DLD1 (cell line): Measurements from ENCODE around the gene OXCT1.
"Not testable (repeated sequence)": the region's sequence is repeated elsewhere in the genome, so short reads cannot be mapped to it uniquely, and the experiment has no call there.

Experiments used
- in situ Hi-C: cut with HindIII; loops from 2 replicates; pipeline ENCODE4 v1.10.0; 2017; ENCODE audit warnings: low sequenced_read_pairs

Gene OXCT1

GRCh38 chr5:41778410-41778809 lies 91.8 kb downstream of the OXCT1 start:
- in situ Hi-C loops: no loop called here

GRCh38 chr5:41776435-41776834 lies 93.8 kb downstream of the OXCT1 start:
- in situ Hi-C loops: no loop called here

- in situ Hi-C loops: no loop called here
These were observed 96.4 kb downstream of the OXCT1 start for GRCh38 chr5:41773799-41774198.

GRCh38 chr5:41772785-41773442 lies 97.3 kb downstream of the OXCT1 start:
- in situ Hi-C loops: no loop called here

GRCh38 chr5:41772056-41772455 lies 98.2 kb downstream of the OXCT1 start:
- in situ Hi-C loops: no loop called here

- in situ Hi-C loops: no loop called here
These were observed 99.4 kb downstream of the OXCT1 start for GRCh38 chr5:41770799-41771198.

GRCh38 chr5:41768692-41769091 lies 101.5 kb downstream of the OXCT1 start:
- in situ Hi-C loops: no loop called here

- in situ Hi-C loops: no loop called here
These were observed 105.6 kb downstream of the OXCT1 start for GRCh38 chr5:41764650-41765049.

GRCh38 chr5:41763574-41763973 lies 106.7 kb downstream of the OXCT1 start:
- in situ Hi-C loops: no loop called here

GRCh38 chr5:41763081-41763480 lies 107.1 kb downstream of the OXCT1 start:
- in situ Hi-C loops: no loop called here

GRCh38 chr5:41762426-41762825 lies 107.8 kb downstream of the OXCT1 start:
- in situ Hi-C loops: no loop called here

- in situ Hi-C loops: no loop called here
These were observed 108.6 kb downstream of the OXCT1 start for GRCh38 chr5:41761663-41762062.

GRCh38 chr5:41755705-41756104 lies 114.5 kb downstream of the OXCT1 start:
- in situ Hi-C loops: no loop called here

GRCh38 chr5:41754857-41755256 lies 115.4 kb downstream of the OXCT1 start:
- in situ Hi-C loops: no loop called here

- in situ Hi-C loops: no loop called here
These were observed 118.4 kb downstream of the OXCT1 start for GRCh38 chr5:41751867-41752266.

- in situ Hi-C loops: no loop called here
These were observed 121.6 kb downstream of the OXCT1 start for GRCh38 chr5:41748631-41749030.

GRCh38 chr5:41747708-41748107 lies 122.5 kb downstream of the OXCT1 start:
- in situ Hi-C loops: no loop called here

- in situ Hi-C loops: no loop called here
These were observed 122.9 kb downstream of the OXCT1 start for GRCh38 chr5:41747301-41747700.

- in situ Hi-C loops: not testable (repeated sequence)
These were observed 127.6 kb downstream of the OXCT1 start for GRCh38 chr5:41742608-41743007.

GRCh38 chr5:41738710-41739354 lies 131.4 kb downstream of the OXCT1 start:
- in situ Hi-C loops: no loop called here

- in situ Hi-C loops: no loop called here
These were observed 133.6 kb downstream of the OXCT1 start for GRCh38 chr5:41736641-41737040.

GRCh38 chr5:41735213-41735612 lies 135.0 kb downstream of the OXCT1 start:
- in situ Hi-C loops: no loop called here

GRCh38 chr5:41729381-41729780 lies 140.8 kb downstream of the OXCT1 start:
- in situ Hi-C loops: not testable (repeated sequence)
